ENCODE measurements around the gene ZNF680. TPM values are rescaled to one million over a fixed set of nuclear protein-coding genes. Genes with fewer than 3 reads are reported as not detected.

ZNF680 gene
- total RNA-seq, 1 donor from 2014 or later = 16.3 TPM

GRCh38 chr7:64515330-64515729 is 47.5 kb downstream of the ZNF680 start:
- DNase-seq = no peak
- Mint-ChIP-seq H3K4me1 (ENCODE audit: low read depth, unreplicated experiment) (no peaks in the 10 kb centered on the region), H3K9me3 (ENCODE audit: unreplicated experiment) (peaks cover 22% of the 10 kb centered on the region), H3K4me3 (ENCODE audit: unreplicated experiment) (no peak overlapping the region), H3K36me3 (ENCODE audit: unreplicated experiment) (peaks cover 34% of the 10 kb centered on the region), H3K27me3 (ENCODE audit: unreplicated experiment) (no peaks in the 10 kb centered on the region), H3K27ac (ENCODE audit: unreplicated experiment) (no peak overlapping the region)
- TF ChIP-seq CTCF (IDR thresholded peaks at IDR 0.05; ENCODE audit: partially characterized antibody, unreplicated experiment) = no peak

GRCh38 chr7:64509583-64509982 is 53.3 kb downstream of the ZNF680 start:
- Mint-ChIP-seq H3K36me3 (ENCODE audit: unreplicated experiment) (peaks cover 19% of the 10 kb centered on the region), H3K9me3 (ENCODE audit: unreplicated experiment) (peaks cover 20% of the 10 kb centered on the region), H3K27me3 (ENCODE audit: unreplicated experiment) (peaks cover 2% of the 10 kb centered on the region), H3K27ac (ENCODE audit: unreplicated experiment) (no peak overlapping the region), H3K4me3 (ENCODE audit: unreplicated experiment) (no peak overlapping the region), H3K4me1 (ENCODE audit: low read depth, unreplicated experiment) (no peaks in the 10 kb centered on the region)
- no peak for DNase-seq
- no peak for TF ChIP-seq CTCF (IDR thresholded peaks at IDR 0.05; ENCODE audit: partially characterized antibody, unreplicated experiment)

GRCh38 chr7:64504581-64505120 is 58.2 kb downstream of the ZNF680 start:
- peaks cover 2% of the 10 kb centered on the region for H3K27me3 Mint-ChIP-seq (ENCODE audit: unreplicated experiment)
- no peak overlapping the region for H3K27ac Mint-ChIP-seq (ENCODE audit: unreplicated experiment)
- DNase-seq = no peak
- peaks cover 14% of the 10 kb centered on the region for H3K9me3 Mint-ChIP-seq (ENCODE audit: unreplicated experiment)
- H3K4me1 Mint-ChIP-seq (ENCODE audit: low read depth, unreplicated experiment) = no peaks in the 10 kb centered on the region
- H3K36me3 Mint-ChIP-seq (ENCODE audit: unreplicated experiment) = peaks cover 20% of the 10 kb centered on the region
- no peak for TF ChIP-seq CTCF (IDR thresholded peaks at IDR 0.05; ENCODE audit: partially characterized antibody, unreplicated experiment)
- H3K4me3 Mint-ChIP-seq (ENCODE audit: unreplicated experiment) = no peak overlapping the region

- Mint-ChIP-seq H3K36me3 (ENCODE audit: unreplicated experiment) (peaks cover 11% of the 10 kb centered on the region), H3K27me3 (ENCODE audit: unreplicated experiment) (peaks cover 4% of the 10 kb centered on the region), H3K27ac (ENCODE audit: unreplicated experiment) (no peak overlapping the region), H3K4me1 (ENCODE audit: low read depth, unreplicated experiment) (no peaks in the 10 kb centered on the region), H3K4me3 (ENCODE audit: unreplicated experiment) (no peak overlapping the region), H3K9me3 (ENCODE audit: unreplicated experiment) (peaks cover 4% of the 10 kb centered on the region)
- no peak for TF ChIP-seq CTCF (IDR thresholded peaks at IDR 0.05; ENCODE audit: partially characterized antibody, unreplicated experiment)
- DNase-seq = no peak
Measured at GRCh38 chr7:64498270-64498669, 64.6 kb downstream of the ZNF680 start.

- peaks cover 4% of the 10 kb centered on the region for H3K27me3 Mint-ChIP-seq (ENCODE audit: unreplicated experiment)
- H3K4me1 Mint-ChIP-seq (ENCODE audit: low read depth, unreplicated experiment) = no peaks in the 10 kb centered on the region
- TF ChIP-seq CTCF (IDR thresholded peaks at IDR 0.05; ENCODE audit: partially characterized antibody, unreplicated experiment) = no peak
- DNase-seq = peak; percentile 15
- no peak overlapping the region for H3K27ac Mint-ChIP-seq (ENCODE audit: unreplicated experiment)
- H3K9me3 Mint-ChIP-seq (ENCODE audit: unreplicated experiment) = peaks cover 5% of the 10 kb centered on the region
- H3K36me3 Mint-ChIP-seq (ENCODE audit: unreplicated experiment) = peaks cover 4% of the 10 kb centered on the region
- no peak overlapping the region for H3K4me3 Mint-ChIP-seq (ENCODE audit: unreplicated experiment)
Measured at GRCh38 chr7:64494912-64495461, 67.9 kb downstream of the ZNF680 start.

Measured in glutamatergic neuron (in vitro differentiated cells).